Keratinocyte (primary cell): ENCODE measurements around the gene ZNF546. TPM values are rescaled to one million over a fixed set of nuclear protein-coding genes. Genes with fewer than 3 reads are reported as not detected.
"Not testable (repeated sequence)": the region's sequence is repeated elsewhere in the genome, so short reads cannot be mapped to it uniquely, and the experiment has no call there.

ENCODE experiments used
- DNase-seq: peaks from one replicate; pipeline ENCODE4 v3.0.0-alpha.2; 2011; ENCODE audit warnings: low read depth, missing footprints, low spot score
- FAIRE-seq: peaks from 2 replicates; lab custom pipeline; 2011; peaks lifted over from hg19 to GRCh38; lab: Jason Lieb, UNC
- H2AFZ ChIP-seq: 2 replicates; pipeline ENCODE4 v1.6.0; 2012; ENCODE audit warnings: low read length, control low read depth, inconsistent platforms; ENCODE audit not compliant: control insufficient read depth
- H3K27ac ChIP-seq: 2 replicates; pipeline ENCODE4 v1.5.1; 2011; ENCODE audit warnings: low read length; ENCODE audit not compliant: control insufficient read depth, insufficient read depth
- H3K27me3 ChIP-seq: 3 replicates; pipeline ENCODE4 v1.6.0; 2011; ENCODE audit warnings: low read length; ENCODE audit not compliant: control insufficient read depth, insufficient read depth; ENCODE audit errors: extremely low read depth
- H3K36me3 ChIP-seq, 2 experiments: 2 replicates in 1 of 2; 3 replicates in 1 of 2; pipeline ENCODE4 v1.5.1; 2011; ENCODE audit warnings: low read length in 2 of 2, mild to moderate bottlenecking in 1 of 2; ENCODE audit not compliant: control insufficient read depth in 2 of 2, insufficient read depth in 2 of 2; ENCODE audit errors: extremely low read depth in 1 of 2
- H3K4me1 ChIP-seq: 3 replicates; pipeline ENCODE4 v1.5.1; 2011; ENCODE audit warnings: low read length; ENCODE audit not compliant: control insufficient read depth, insufficient read depth; ENCODE audit errors: extremely low read depth
- H3K4me2 ChIP-seq: 3 replicates; pipeline ENCODE4 v1.6.0; 2011; ENCODE audit warnings: low read depth, low read length; ENCODE audit not compliant: control insufficient read depth, insufficient read depth; ENCODE audit errors: extremely low read depth
- H3K4me3 ChIP-seq, 3 experiments: fragments of 200-600 bp in 1 of 3; sonication (generic) in 1 of 3; 2 replicates in 2 of 3; 3 replicates in 1 of 3; pipeline ENCODE4 v1.5.1; 2011 to 2016; ENCODE audit warnings: low read length in 3 of 3, mild to moderate bottlenecking in 3 of 3, control low read depth in 2 of 3, inconsistent platforms in 1 of 3, low read depth in 1 of 3, mixed read lengths in 1 of 3, mixed run types in 1 of 3, moderate library complexity in 1 of 3; ENCODE audit not compliant: control insufficient read depth in 2 of 3, insufficient read depth in 2 of 3; ENCODE audit errors: extremely low read depth in 1 of 3
- H3K79me2 ChIP-seq: 2 replicates; pipeline ENCODE4 v1.6.0; 2012; ENCODE audit warnings: low read length; ENCODE audit not compliant: control insufficient read depth, insufficient read depth
- H3K9ac ChIP-seq: 3 replicates; pipeline ENCODE4 v1.6.0; 2011; ENCODE audit warnings: low read length; ENCODE audit not compliant: control insufficient read depth, insufficient read depth; ENCODE audit errors: extremely low read depth
- H3K9me1 ChIP-seq: 3 replicates; pipeline ENCODE4 v1.6.0; 2011; ENCODE audit warnings: low read length; ENCODE audit not compliant: control insufficient read depth, insufficient read depth; ENCODE audit errors: extremely low read depth
- H3K9me3 ChIP-seq: 2 replicates; pipeline ENCODE4 v1.5.1; 2012; ENCODE audit warnings: low read depth, low read length; ENCODE audit not compliant: control insufficient read depth
- H4K20me1 ChIP-seq: 3 replicates; pipeline ENCODE4 v1.6.0; 2011; ENCODE audit warnings: low read length; ENCODE audit not compliant: control insufficient read depth, insufficient read depth; ENCODE audit errors: extremely low read depth
- CTCF ChIP-seq, 3 experiments: IDR thresholded peaks in 1 of 3; conservative IDR thresholded peaks in 1 of 3; optimal IDR thresholded peaks in 1 of 3; 2 replicates in 2 of 3; 3 replicates in 1 of 3; pipeline versions ENCODE3 to v1.5.1; 2011; ENCODE audit warnings: low read length in 3 of 3, mild to moderate bottlenecking in 3 of 3, moderate library complexity in 2 of 3, control low read depth in 1 of 3, inconsistent platforms in 1 of 3; ENCODE audit not compliant: insufficient read depth in 2 of 3; ENCODE audit errors: extremely low read depth in 1 of 3
- EZH2 ChIP-seq: IDR thresholded peaks from one replicate; pipeline ENCODE4 v1.6.1; 2012; ENCODE audit warnings: inconsistent platforms, mild to moderate bottlenecking, low read length, moderate library complexity
- dilution Hi-C: fragments of 300-500 bp; cut with MboI; formaldehyde crosslinking; loops from one replicate; pipeline ENCODE4 v1.7.0; 2020; ENCODE audit warnings: low sequenced_read_pairs; ENCODE audit not compliant: extremely low pct_ligation_motif_present
- polyA plus RNA-seq, 5 experiments: library from polyadenylated mRNA; depleted of rRNA in 3 of 5; stranded (reverse) in 3 of 5; stranded (forward) in 1 of 5; unstranded in 1 of 5; fragments of >200 nt; gene quantifications; 1 replicate in 1 of 5; 2 replicates in 3 of 5; 3 replicates in 1 of 5; pipeline versions ENCODE4 v1.2.1 to v1.2.3, GENCODE V29; 2011 to 2012; ENCODE audit warnings: missing spikeins in 2 of 5, low read depth in 1 of 5, low replicate concordance in 1 of 5

The ZNF546 gene
- polyA plus RNA-seq, 1 donor (not counting 4 experiments of a cell fraction or from before 2014, with no cell fraction given) = 0.52 TPM

- dilution Hi-C loops = no loop called here
Observed at GRCh38 chr19:39953915-39954314, 42.9 kb upstream of the ZNF546 start.

GRCh38 chr19:39957886-39958285 is 39.0 kb upstream of the ZNF546 start:
- H3K9me1 ChIP-seq, H2AFZ ChIP-seq, H3K9me3 ChIP-seq, H3K36me3 ChIP-seq, H3K4me3 ChIP-seq, H3K9ac ChIP-seq, H3K27me3 ChIP-seq, H4K20me1 ChIP-seq, H3K79me2 ChIP-seq, H3K4me2 ChIP-seq, FAIRE-seq, H3K4me1 ChIP-seq, dilution Hi-C loops, H3K27ac ChIP-seq, DNase-seq: not testable (repeated sequence)

More at GRCh38 chr19:39953915-39954314, 42.9 kb upstream of the ZNF546 start:
- Histone ChIP-seq H2AFZ (no peak overlapping the region), H3K79me2 (no peaks in the 10 kb centered on the region), H4K20me1 (no peaks in the 10 kb centered on the region), H3K36me3 (no peaks in the 10 kb centered on the region), H3K4me1 (no peaks in the 10 kb centered on the region), H3K9me3 (no peaks in the 10 kb centered on the region), H3K4me2 (no peak overlapping the region), H3K27ac (no peak overlapping the region), H3K27me3 (no peaks in the 10 kb centered on the region), H3K9me1 (no peaks in the 10 kb centered on the region), H3K9ac (no peak overlapping the region), H3K4me3 (no peak overlapping the region)
- DNase-seq (no peak), FAIRE-seq (no peak)
- TF ChIP-seq CTCF (optimal IDR thresholded peaks at IDR 0.05 in 1 of 3, IDR thresholded peaks at IDR 0.05 in 1 of 3, conservative IDR thresholded peaks at IDR 0.05 in 1 of 3; ENCODE audit: extremely low read depth in 1 of 3, insufficient read depth in 2 of 3, low read length in 3 of 3) (no peak), EZH2 (no peak)

GRCh38 chr19:39958942-39959341 is 37.9 kb upstream of the ZNF546 start:
- H3K9ac ChIP-seq, H3K79me2 ChIP-seq, DNase-seq, FAIRE-seq, H3K9me3 ChIP-seq, H3K27me3 ChIP-seq, H3K4me2 ChIP-seq, H3K27ac ChIP-seq, dilution Hi-C loops, H4K20me1 ChIP-seq, H3K9me1 ChIP-seq, H3K4me3 ChIP-seq, H3K4me1 ChIP-seq, H3K36me3 ChIP-seq, H2AFZ ChIP-seq: not testable (repeated sequence)

- H3K36me3 ChIP-seq, H3K4me3 ChIP-seq, DNase-seq, H3K9me3 ChIP-seq, H3K27me3 ChIP-seq, dilution Hi-C loops, H3K4me1 ChIP-seq, H3K79me2 ChIP-seq, H3K27ac ChIP-seq, H4K20me1 ChIP-seq, FAIRE-seq, H3K4me2 ChIP-seq, H3K9me1 ChIP-seq, H2AFZ ChIP-seq, H3K9ac ChIP-seq: not testable (repeated sequence)
Observed at GRCh38 chr19:39959407-39959806, 37.5 kb upstream of the ZNF546 start.
